Measurements from ENCODE around the gene PNPLA1.

Gene PNPLA1

DNA sequence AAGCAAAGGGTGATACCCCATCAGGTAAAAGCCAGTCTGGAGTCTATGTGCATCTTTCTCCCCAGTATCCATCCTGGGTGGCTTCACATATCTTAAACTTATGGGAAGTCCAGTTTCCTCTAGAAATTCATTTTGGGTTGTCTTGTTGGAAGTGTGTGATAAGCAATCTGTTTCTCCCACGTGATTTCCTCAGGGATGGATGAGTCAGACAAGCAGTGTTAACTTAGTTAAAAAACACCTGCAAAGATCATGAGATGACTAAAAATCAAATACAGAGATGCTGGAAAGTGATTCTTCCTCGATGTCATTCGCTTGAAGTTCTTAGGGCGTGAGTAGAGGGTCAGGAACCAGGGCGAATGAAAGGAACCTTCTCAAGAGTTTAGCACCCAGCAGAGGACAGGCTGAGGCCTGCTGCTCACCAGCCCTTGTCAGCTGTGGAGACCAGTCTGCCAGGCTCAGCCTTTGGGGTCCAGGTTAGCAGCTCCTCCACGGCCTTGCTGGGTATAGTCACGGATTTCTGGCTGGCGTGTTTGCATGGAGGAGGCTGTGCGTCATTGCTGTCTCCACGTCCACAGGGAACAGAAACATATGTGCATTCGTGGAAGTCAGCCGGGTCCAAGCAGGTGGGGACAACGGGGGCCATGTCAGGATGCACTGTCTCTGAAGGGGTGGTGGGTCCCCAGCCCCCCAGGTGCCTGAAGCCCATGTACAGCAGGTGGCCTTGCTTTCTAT lies 2.8 kb upstream of the PNPLA1 start:
- TF ChIP-seq GATA3 (IDR thresholded peaks at IDR 0.05; ENCODE audit: low read depth, low read length) = no peak
- TF ChIP-seq GATA2 (IDR thresholded peaks at IDR 0.05; ENCODE audit: low read depth, low read length) = no peak

DNA sequence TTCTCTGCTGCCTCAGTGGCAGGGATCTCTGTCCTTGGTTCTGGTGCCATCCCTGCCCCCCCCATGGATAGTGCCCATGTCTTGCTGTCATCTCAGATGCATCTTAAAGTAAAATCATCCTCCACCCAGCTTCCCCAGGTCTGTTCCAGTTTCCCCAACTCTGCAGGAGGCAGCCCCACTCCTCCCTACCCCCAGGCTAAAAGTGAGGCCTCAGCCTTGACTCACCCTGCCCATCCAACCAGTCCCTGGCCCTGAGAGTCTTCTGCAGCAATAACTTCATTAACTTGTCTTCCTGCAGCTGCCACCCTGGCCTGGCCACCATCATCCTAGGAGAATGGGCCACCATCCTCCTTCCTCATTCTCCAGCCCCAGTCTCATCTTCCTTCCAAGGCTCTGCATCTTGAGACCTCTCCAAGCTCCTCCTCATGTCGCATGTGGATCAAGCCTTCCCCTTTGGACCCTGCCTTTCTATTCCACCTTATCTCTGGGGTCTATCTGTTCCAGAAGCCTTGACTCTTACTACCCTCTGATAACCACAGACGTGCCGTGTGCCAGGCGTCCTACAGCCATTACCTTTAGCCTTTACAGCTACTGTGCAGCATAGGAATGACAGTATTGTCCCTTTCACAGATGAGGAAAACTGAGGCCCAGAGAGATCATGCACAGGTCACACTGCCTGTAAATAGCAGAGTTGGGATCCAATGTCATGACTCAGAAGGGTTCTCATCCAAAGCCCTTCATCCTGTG lies 2.0 kb upstream of the PNPLA1 start:
- no peak for TF ChIP-seq GATA2 (IDR thresholded peaks at IDR 0.05; ENCODE audit: low read depth, low read length)
- TF ChIP-seq GATA3 (IDR thresholded peaks at IDR 0.05; ENCODE audit: low read depth, low read length) = no peak

DNA sequence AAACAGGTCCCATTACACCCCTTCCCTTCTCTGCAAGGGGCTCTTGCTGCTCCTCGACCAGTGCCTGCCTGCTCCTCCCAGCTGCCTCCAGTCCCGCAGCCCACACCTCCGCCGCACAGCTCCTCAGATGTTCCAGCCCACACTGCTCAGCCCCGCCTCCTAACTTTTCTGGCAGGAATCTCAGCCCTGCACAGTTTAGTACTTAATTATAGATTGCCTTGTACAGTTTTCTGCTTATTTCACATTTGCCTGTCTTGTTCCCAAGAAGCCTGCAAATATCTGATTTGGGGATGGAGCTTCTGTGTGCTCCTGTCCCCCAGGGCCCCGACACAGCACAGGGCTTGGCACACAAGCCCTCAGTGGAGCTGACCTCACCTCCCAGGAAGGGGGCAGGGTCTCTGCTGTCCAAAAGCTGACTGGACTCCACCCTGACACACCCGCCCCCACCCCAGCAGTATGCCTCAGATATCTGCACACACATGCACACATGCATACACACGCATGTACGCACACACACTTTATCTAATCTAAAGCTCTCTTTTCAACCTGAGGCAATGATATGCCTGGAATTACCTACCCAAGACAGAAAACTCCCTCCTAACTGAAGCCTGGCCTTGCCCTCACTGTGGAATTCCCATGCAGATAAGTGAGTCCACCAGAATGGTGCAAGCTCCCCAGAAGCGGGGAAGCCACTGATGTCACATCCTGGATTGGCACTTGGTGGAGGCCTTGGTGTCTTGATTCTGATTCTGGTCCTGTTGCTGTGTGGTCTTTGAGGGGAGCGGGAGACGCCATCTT lies 1.2 kb upstream of the PNPLA1 start:
- TF ChIP-seq GATA3 (IDR thresholded peaks at IDR 0.05; ENCODE audit: low read depth, low read length) (no peak), GATA2 (IDR thresholded peaks at IDR 0.05; ENCODE audit: low read depth, low read length) (no peak)

DNA sequence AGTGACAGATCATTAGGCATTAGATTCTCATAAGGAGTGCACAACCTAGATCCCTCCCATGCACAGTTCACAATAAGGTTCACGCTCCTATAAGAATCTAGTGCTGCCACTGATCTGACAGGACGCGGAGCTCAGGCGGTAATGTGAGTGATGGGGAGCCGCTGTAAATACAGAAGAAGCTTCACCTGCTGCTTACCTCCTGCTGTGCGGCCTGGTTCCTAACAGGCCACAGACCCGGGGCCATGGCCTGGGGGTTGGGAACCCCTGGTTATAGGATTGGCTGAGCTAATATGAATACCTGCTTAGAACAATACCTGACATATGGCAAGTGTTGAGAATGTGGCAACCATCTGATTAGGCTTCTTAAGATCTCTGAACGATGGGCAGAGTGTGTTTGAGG lies 2.4 kb downstream of the PNPLA1 start:
- TF ChIP-seq GATA2 (IDR thresholded peaks at IDR 0.05; ENCODE audit: low read depth, low read length) (no peak), GATA3 (IDR thresholded peaks at IDR 0.05; ENCODE audit: low read depth, low read length) (no peak)

DNA sequence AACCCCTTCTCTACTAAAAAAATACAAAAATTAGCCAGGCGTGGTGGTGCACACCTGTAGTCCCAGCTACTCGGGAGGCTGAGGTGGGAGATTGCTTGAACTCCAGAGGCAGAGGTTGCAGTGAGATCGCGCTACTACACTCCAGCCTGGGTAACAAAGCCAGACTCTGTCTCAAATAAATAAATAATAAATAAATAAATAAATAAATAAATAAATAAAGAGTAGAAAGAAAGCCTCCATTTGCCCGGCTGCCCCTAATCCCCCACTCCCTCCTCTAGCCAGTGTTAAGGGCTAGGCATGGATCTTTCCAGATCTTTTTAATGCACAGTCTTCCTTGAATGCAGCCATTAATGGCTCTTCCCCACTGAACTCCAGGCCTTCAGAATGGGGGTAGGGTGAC lies 3.2 kb downstream of the PNPLA1 start:
- TF ChIP-seq GATA3 (IDR thresholded peaks at IDR 0.05; ENCODE audit: low read depth, low read length) (no peak), GATA2 (IDR thresholded peaks at IDR 0.05; ENCODE audit: low read depth, low read length) (no peak)

DNA sequence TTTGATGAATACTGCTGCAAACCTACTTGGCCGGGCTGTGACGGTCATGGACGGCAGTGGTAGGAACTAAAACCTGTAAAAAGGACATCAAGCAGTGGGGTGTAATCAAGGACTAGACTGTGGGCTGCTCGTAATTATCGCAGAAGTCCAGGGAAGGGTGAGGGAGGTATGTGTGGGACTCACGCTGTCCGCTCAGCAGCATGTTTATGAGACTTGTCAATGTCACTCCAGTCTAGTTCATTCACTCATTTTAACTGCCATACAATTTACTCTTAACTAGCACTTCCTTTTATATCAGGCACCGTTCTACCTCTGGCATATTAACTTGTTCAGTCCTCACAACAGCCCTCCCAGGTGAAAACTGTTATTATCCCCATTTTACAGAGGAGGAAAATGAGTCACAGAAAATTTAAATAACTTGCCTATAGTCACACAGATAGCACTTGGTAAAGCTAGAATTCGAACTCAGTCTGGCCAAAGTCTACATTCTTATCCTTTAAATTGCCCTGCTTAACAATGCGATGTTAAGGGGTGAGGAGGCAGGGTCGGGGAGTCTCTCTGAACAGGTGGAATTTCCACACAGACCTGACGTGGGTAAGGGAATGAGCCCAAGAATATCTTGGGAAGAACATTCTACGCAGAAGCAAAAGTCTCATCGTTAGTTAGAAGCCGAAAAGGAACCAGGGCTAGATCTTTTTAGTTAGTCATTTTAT lies 4.1 kb downstream of the PNPLA1 start:
- TF ChIP-seq GATA2 (IDR thresholded peaks at IDR 0.05; ENCODE audit: low read depth, low read length) (no peak), GATA3 (IDR thresholded peaks at IDR 0.05; ENCODE audit: low read depth, low read length) (no peak)

DNA sequence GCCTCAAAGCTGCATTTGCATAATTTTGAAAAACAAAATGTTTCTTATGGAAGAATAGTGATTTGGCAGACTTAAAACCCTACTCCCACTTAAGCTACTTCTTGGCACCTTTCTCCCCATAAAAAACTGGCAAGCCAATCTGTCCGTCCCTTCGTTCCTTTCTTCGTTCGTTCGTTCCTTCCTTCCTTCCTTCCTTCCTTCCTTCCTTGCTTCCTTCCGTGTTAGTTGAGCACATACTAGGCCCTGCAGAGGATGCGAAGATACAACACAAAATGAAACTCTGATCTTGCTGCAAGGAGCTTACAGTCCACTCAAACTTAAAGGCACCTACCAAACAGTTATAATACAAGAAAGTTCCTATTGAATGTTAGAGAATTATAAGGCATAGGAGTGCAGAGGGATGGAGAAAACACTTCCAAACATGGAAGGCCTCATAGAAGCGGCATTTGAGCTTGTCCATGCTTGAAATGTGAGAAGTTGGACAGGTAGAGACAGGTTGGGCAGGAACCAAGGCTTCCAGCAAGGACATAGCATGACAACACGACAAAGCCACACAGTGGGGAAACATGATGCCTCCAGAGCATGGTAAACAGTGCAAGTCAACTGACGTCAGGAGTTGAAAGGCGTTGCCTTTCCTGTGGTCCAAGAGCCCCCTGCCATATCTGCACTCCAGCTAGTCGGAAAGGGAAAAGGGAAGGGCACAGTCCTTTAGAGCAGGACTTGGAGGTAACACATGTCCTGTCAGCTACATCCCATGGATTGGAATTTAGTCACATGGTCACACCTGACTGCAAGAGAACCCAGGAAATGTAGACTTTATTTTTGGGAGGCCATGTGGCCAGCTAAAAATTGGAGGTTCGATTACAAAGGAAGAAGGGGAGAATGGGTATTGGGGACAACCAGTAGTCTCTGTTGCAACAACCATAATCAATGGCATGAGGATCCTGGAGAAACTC lies 7.0 kb downstream of the PNPLA1 start:
- TF ChIP-seq GATA2 (IDR thresholded peaks at IDR 0.05; ENCODE audit: low read depth, low read length) (no peak), GATA3 (IDR thresholded peaks at IDR 0.05; ENCODE audit: low read depth, low read length) (no peak)

DNA sequence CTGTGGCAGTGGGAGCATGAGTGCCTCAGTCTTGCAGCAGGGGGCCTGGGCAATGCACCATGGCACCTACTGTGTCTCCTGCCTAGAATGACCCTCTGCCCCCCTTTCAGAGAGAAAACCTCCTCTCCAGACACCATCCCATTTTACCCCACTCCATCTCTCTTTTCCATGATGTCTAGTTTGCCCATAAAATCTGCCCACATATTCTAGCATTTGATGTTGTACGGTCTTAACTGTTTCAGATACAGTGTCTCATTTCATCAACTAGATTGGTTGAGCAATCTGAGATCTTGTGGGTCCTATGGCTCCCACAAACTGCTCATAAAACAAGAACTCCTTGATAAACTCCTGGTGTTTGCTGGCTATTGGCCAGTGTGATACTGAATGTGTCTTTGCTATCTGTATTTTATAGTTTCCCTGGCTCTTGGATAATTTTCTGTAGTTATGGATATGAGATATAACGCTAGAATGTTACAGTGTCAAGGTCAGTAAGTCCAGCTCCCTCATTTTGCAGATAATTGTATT lies 8.1 kb downstream of the PNPLA1 start:
- TF ChIP-seq GATA2 (IDR thresholded peaks at IDR 0.05; ENCODE audit: low read depth, low read length) (no peak), GATA3 (IDR thresholded peaks at IDR 0.05; ENCODE audit: low read depth, low read length) (no peak)

DNA sequence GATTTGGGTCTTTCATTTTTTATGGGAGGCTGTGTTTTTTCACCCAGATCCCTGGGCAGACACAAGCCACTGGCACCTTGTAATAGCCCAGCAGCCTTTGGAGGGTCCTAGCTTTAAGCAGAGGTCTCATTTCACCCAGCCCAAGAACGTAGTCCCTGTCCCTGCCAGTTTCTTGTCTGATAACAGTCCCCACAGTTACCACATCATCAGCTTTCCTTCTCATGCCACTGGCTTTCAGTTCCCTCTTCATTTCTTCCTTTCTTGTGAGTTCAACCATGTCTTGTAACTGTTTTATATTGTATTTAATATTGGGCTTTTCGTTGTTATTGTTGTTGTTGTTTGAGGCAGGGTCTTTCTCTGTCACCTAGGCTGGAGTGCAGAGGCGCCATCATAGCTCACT lies 10.6 kb downstream of the PNPLA1 start:
- no peak for TF ChIP-seq GATA3 (IDR thresholded peaks at IDR 0.05; ENCODE audit: low read depth, low read length)
- no peak for TF ChIP-seq GATA2 (IDR thresholded peaks at IDR 0.05; ENCODE audit: low read depth, low read length)

DNA sequence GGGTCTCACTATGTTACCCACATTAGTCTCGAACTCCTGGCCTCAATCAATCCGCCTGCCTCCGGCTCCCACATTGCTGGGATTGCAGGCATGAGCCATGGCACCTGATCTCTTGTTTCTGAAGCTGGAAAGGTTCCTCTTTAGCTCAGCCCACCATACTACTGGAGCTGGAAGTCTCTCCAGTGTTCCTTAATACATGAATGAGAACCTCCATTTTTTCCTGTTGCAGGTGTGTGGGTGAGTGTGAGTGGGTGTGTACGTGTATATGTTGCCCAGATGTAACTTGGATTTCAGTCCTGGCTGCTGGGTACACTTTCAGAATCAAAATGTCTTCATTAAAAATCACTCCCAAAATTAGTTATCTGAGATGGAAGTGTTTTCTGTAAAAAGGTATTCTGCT lies 11.1 kb downstream of the PNPLA1 start:
- TF ChIP-seq GATA2 (IDR thresholded peaks at IDR 0.05; ENCODE audit: low read depth, low read length) = no peak
- TF ChIP-seq GATA3 (IDR thresholded peaks at IDR 0.05; ENCODE audit: low read depth, low read length) = no peak

DNA sequence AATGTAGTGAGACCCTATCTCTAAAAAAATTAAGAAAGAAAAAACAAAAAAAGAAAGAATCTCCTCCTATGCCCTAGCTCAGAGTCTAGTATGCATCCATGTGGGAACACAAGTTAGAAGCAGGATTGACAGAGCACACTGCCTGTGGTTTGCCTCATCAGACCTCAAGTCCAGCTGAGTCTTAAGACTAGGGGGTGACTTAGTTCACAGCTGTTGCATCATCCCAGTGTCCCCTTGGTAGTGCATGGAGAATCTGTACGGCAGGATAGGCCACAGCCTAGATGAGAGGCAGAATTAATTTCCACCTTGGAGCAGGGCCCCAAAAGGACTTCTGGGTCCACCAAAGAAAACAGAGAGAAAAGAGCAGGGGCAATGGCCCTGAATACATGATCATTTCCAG lies 13.7 kb downstream of the PNPLA1 start:
- TF ChIP-seq GATA3 (IDR thresholded peaks at IDR 0.05; ENCODE audit: low read depth, low read length) (no peak), GATA2 (IDR thresholded peaks at IDR 0.05; ENCODE audit: low read depth, low read length) (no peak)

DNA sequence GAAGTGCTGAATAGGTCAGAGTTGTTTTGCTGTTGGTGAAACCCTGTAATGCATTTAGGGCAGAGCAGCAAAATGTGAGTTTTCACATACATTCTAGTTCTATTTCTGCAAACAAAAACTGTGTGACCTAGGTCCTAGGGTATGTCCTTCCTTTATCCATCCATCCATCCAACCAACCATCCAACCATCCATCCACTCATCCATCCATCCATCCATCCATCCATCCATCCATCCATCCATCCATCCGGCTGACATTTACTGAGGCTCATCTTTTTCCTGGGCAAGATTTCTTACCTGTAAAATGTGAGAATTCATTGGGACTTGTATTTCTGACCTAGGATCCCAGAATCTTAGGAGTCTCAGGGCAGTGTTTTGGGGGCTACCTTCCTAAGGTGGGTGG lies 14.5 kb downstream of the PNPLA1 start:
- TF ChIP-seq GATA3 (IDR thresholded peaks at IDR 0.05; ENCODE audit: low read depth, low read length) = no peak
- TF ChIP-seq GATA2 (IDR thresholded peaks at IDR 0.05; ENCODE audit: low read depth, low read length) = no peak

All from SH-SY5Y (cell line).